Measurements from ENCODE around the gene GPRIN3.
A peak's percentile ranks its signal among the peaks of the same experiment; 100 is the strongest.

The GPRIN3 gene

GRCh38 chr4:89290727-89291516 is 16.7 kb downstream of the GPRIN3 start:
- peak; percentile 13 for DNase-seq (ENCODE audit: low spot score)

DNA sequence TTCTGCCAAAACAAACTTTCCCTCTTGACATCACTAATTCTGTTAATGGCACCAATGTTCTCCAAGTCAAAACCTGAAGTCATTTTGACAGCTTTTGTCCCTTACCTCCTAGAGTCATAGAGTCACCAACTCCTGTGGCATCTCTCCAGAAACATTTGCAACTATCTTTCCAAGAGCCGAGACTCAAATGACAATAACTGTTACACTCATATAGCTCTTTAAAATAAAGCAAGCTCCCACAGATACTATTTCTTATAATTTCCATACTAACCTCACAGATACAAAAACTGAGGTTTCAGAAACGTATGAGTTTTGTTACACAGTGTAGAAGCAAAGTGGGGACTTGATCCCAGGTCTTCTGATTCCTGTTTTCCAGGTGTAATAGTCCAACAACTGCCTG is 18.3 kb downstream of the GPRIN3 start:
- no peak for DNase-seq (ENCODE audit: low spot score)

GRCh38 chr4:89288430-89288829 is 19.2 kb downstream of the GPRIN3 start:
- no peak for DNase-seq (ENCODE audit: low spot score)

DNA sequence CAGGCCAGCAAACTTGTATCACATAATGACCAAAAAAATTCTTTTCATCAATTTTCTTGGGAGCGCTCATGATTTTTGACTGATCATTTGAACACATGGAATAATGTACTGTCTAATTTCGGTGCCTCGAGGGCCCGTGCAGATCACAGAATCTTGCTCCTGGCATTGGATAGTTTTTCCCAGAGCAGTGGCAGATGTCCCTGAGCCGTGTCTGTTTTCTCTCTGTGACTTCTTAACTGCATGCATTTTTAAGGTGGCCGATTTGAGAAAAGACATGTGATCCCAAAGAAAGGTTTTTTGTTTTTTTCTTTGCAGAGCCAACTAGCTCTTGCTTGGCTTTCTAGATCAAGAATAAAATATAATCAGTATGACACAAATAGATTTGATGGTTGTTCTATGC is 19.7 kb downstream of the GPRIN3 start:
- DNase-seq (ENCODE audit: low spot score) = no peak

DNA sequence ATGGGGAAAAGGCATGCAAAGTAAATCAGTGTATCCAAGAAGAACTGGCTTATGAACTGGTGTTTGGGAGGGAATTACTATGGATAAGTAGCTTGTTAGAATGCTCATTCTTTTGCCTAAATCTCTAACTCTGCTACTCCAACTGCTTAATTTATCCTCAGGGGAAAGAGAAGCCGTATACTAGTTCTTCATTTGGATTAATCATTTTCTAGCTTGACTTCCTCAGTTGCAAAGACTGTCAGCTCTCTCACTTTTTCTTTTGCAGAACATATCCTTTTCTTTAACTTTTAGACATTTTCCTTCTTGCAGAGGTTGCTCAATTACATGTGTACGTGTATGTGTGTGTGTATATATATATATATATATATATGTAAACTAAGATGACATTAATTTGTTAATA is 21.9 kb downstream of the GPRIN3 start:
- DNase-seq (ENCODE audit: low spot score) = no peak

DNA sequence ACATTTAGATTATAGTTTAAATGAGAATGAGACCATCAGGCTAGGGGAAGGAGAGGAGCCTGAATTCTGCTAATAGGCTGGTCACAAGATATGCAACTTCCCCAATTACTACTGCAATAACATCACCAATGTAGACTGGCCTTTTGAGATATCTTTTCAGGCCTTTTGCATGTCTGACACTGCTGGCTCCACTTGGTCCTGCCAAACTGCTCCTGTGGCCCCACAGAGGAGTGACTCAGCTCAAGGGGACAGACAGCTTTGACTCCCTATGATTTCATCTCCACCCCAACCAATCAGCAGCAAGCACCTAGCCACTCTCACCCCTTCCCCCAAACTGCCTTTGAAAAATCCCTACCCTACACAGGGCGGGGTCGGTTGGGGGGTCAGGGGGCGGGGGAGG is 22.8 kb downstream of the GPRIN3 start:
- no peak for DNase-seq (ENCODE audit: low spot score)

GRCh38 chr4:89284020-89284424 is 23.6 kb downstream of the GPRIN3 start:
- no peak for DNase-seq (ENCODE audit: low spot score)

DNA sequence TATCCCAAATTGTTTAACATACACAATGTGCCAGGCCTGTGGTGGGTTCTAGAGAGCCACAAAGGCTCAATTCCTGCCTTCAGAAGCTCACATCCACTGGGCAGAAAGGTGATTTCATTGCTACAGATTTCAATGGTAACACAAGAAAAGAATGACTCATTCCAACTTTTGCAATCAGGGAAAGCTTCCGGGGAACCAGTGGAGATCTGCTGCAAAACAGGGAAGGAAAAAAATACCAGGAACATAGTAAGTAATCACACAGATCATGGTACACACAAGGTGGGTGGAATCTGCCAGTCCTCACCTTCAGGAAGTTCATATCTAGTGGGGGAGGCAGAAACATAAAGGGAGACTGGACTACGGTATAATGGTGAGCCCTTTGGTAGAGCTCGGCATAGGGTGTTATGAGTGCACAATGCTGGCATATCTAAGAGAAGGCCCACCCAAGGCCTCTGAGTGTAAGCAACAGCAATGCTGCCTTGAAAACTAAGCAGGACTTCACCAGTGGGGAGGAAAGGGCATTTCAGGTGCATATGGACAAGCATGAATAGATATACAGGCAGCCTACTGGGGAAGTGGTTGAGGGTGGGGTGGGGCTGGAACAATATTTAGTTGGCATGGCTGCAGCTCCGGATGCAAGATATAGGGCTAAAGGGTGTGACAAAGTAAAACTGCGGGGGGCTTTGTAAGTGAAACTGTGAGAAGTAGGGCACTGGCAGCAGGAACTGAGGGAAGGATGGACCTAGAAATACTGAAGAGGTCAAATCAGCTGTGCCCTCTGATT is 24.2 kb downstream of the GPRIN3 start:
- DNase-seq (ENCODE audit: low spot score) = no peak

DNA sequence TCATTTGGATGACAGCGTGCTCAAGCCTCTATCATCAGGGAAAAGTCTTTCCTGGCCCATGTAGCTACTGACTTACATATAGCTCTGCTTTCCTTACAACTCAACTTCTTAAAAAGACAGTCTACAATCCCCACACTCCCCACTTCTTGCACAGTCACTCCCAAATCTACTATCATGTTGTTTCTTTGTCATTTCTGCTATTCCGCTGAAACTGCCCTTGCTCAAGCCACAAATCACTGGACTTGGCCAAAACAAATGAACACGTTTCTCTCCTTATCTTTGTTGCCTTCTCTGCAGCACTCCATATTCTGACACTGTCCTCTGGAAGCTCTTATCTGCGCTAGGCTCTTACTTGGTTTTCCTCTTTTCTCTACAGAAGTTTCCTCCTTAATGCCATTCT is 28.2 kb downstream of the GPRIN3 start:
- DNase-seq (ENCODE audit: low spot score) = no peak

DNA sequence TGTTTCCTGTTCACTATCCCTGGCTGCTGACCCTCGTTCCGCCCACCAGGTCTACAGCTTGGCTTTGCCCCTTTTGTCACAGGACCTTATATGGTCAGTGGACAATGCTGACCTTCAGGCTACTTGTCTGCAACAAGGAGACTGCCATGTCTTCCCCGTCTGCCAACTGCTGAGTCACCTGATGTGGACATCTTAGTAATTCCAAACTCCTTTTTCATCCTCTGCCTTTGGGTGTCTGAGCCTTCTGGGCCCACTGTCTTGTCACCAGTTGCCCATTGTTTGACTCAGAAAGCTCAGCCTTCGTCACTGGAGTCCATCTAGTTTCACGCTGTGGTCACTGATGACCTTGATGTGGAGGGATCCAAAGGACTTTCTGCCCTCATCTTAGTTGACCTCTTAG is 30.2 kb downstream of the GPRIN3 start:
- DNase-seq (ENCODE audit: low spot score) = no peak

DNA sequence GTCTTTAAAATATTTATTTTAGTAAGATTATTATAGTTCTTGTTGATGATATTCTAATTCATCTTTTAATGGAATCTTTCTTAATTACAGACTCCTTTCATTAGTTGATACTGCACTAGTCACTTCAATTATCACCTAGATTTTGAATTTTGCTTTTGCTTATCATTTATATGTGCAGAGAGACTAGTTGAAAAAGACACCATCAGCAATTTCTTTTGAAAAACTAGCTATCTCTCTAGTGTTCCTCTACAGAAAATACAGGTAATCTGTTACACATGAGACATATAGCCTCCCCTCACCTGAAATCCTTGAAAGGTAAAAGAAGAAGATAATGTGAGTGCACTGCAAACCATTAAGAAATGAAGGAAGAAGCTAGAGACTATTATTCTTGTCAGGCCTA is 31.3 kb downstream of the GPRIN3 start:
- no peak for DNase-seq (ENCODE audit: low spot score)

GRCh38 chr4:89275587-89275986 is 32.0 kb downstream of the GPRIN3 start:
- DNase-seq (ENCODE audit: low spot score) = no peak

GRCh38 chr4:89273741-89274141 is 33.9 kb downstream of the GPRIN3 start:
- no peak for DNase-seq (ENCODE audit: low spot score)

- no peak for DNase-seq (ENCODE audit: low spot score)
Observed at GRCh38 chr4:89270792-89271191, 36.8 kb downstream of the GPRIN3 start.

DNA sequence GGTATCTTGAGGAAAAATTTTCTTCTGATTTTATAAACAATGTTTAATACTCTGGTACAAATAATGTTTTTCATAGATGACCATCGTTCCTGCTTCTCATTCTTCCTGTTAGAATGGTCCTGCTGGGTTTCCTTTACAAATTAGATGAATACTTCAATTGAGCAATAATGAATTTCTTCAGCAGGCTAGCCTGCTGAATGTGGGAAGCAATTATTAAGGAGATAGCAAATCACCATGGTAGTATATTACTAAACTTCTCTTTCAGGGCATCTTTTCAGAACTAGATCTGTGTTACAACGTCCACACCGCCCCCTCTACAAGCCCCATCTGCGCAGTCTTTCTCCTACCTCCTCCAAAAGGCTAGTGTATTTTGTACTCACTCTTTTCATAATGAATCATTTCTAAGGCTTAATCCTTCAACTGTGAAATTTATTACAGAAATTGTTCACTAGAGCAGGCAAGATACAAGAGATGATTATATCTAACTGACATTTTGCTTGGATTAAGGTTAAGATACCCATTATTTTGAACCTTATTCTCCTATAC is 38.4 kb downstream of the GPRIN3 start:
- DNase-seq (ENCODE audit: low spot score) = no peak

GRCh38 chr4:89268679-89269078 is 38.9 kb downstream of the GPRIN3 start:
- DNase-seq (ENCODE audit: low spot score) = no peak

- DNase-seq (ENCODE audit: low spot score) = no peak
Observed at GRCh38 chr4:89267846-89268245, 39.8 kb downstream of the GPRIN3 start.

- no peak for DNase-seq (ENCODE audit: low spot score)
Observed at GRCh38 chr4:89267392-89267791, 40.2 kb downstream of the GPRIN3 start.

DNA sequence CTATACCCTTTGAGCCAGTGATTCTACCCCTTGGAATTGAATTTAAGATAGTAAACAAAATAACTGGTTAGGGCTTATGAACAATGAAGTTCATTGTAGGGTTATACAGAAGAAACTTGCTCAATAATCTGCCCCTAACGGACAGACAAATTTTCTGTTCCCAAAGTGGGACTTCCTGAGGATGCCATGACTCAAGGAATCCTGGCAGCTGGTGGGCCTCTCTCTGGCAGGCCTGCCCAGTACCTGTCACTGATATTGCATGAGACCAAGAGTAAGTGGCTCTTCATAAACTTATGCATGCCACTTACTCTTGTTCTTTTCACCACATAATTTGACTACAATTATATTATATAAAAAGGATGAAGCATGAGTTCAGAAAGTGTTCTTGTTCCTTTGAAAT is 41.5 kb downstream of the GPRIN3 start:
- no peak for DNase-seq (ENCODE audit: low spot score)

DNA sequence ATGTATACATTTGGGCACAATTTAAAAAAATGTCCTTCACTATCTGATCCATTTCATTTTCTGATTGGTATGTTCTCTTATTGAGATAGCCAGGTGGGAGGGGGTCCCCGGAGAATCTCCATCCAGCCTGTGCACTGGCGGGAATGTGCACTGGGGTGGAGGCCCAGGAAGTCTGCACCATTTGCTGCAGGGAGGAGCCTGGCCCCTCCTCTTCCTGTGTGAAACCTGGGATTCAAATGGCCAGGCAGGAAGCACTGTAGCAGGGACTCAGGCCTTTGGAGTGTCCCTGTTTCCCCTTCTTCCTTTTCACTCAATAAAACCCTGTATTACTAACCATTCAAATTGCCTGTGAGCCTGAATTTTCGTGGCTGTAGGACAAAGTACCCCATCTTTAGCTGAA is 44.3 kb downstream of the GPRIN3 start:
- no peak for DNase-seq (ENCODE audit: low spot score)

GRCh38 chr4:89259301-89260028 is 48.1 kb downstream of the GPRIN3 start:
- DNase-seq (ENCODE audit: low spot score) = no peak

DNA sequence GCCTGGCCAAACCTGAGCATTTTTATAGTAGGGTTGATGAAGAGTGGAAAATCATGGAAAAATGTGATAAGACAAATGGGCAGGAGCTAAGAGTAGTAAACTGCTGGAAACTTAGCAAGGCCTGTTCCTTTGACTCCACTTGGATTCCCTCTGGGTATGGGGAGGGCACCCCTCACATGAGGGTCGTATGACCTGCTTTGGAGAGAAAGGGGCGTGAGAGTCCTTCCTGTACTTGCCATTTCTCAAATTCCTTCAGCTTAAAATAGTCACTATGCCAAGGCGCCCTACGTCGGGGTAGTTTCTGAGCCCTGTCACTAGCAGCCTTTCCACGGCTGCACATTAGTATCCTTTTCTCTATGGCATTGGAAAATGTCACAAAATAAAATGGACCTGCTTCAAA is 49.1 kb downstream of the GPRIN3 start:
- no peak for DNase-seq (ENCODE audit: low spot score)

DNA sequence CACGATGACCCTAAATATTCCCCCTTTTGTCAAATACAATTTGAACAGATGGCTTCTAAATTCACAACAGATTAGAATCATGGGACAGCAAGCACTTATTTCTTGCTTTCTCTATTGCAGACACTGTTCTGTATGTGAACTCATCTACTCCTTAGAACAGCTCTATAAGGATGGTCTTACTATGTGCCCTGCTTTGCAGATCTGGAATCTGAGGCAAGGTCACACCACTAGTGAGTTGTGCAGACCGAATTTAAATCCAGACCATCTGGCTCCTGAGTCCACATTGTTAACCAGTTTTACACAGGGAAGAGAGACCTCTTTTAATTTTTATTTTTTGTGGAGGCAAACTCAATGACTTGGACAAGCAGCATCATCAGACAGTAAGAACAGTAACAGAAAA is 50.2 kb downstream of the GPRIN3 start:
- DNase-seq (ENCODE audit: low spot score) = no peak
